Body of pancreas (tissue), 4 donors: ENCODE results near the gene CHMP1B. TPM values are rescaled to one million over a fixed set of nuclear protein-coding genes. Genes with fewer than 3 reads are reported as not detected.

ENCODE experiments used
- ATAC-seq: fragments of 150-250 bp; one replicate; pipeline ENCODE4 v1.9.1; 2016
- DNase-seq, 4 donors: peaks; one replicate each; pipeline ENCODE4 v3.0.0-alpha.2; 2019
- H3K27ac ChIP-seq, 4 donors: fragments of 200-600 bp; sonication (generic); 1 replicate in 3 of 4; 2 replicates in 1 of 4; pipeline versions ENCODE4 v1.5.1 to v1.6.1; 2016 to 2019; ENCODE audit warnings: mild to moderate bottlenecking in 1 of 4, mixed read lengths in 1 of 4, moderate library complexity in 1 of 4
- H3K27me3 ChIP-seq, 2 donors: fragments of 200-600 bp; sonication (generic); one replicate each; pipeline ENCODE4 v1.6.0; 2016; ENCODE audit warnings: mild to moderate bottlenecking in 1 of 2
- H3K36me3 ChIP-seq, 2 donors: fragments of 200-600 bp; sonication (generic); replicated peaks in 1 of 2; 2 replicates each; pipeline ENCODE4 v1.5.1; 2016; ENCODE audit warnings: low read depth in 2 of 2; ENCODE audit not compliant: insufficient read depth in 1 of 2
- H3K4me1 ChIP-seq: fragments of 200-600 bp; sonication (generic); one replicate; pipeline ENCODE4 v1.6.0; 2016
- H3K4me3 ChIP-seq, 2 donors: fragments of 200-600 bp; sonication (generic); 1 replicate in 1 of 2; 2 replicates in 1 of 2; pipeline ENCODE4 v1.5.1; 2016 to 2019
- H3K9me3 ChIP-seq, 3 donors: fragments of 200-600 bp; sonication (generic); 1 replicate in 2 of 3; 2 replicates in 1 of 3; pipeline ENCODE4 v1.5.1; 2016
- POLR2A ChIP-seq, 3 donors: fragments of 450-650 bp; IDR thresholded peaks; one replicate each; pipeline ENCODE4 v1.6.1; 2016; ENCODE audit warnings: antibody characterized with exemption in 3 of 3, mild to moderate bottlenecking in 2 of 3
- WGBS, 2 donors: methylation state at CpG; one replicate each; pipeline ENCODE4 v1.1.5; 2017; 5-methylcytosine and 5-hydroxymethylcytosine counted together
- intact Hi-C: fragments of 100-400 bp; cut with DNase I; formaldehyde crosslinking; loops from one replicate; pipeline ENCODE4 v1.15.1; 2023
- total RNA-seq, 2 donors: library from RNA; depleted of rRNA; stranded (reverse); fragments of >200 nt; gene quantifications; one replicate each; pipeline ENCODE4 v1.1.0, GENCODE V29; 2016
- TF ChIP-seq, protein P1 (sequence below), 7 experiments: fragments of 450-650 bp in 4 of 7; fragments of 200-600 bp in 3 of 7; sonication (generic) in 3 of 7; IDR thresholded peaks; one replicate each; pipeline ENCODE4 v1.5.1; 2016 to 2019; ENCODE audit warnings: antibody characterized with exemption in 7 of 7

CHMP1B gene
- total RNA-seq, 2 donors from 2014 or later, result 23.1 to 27.4 TPM

- TF ChIP-seq POLR2A (IDR thresholded peaks at IDR 0.05), result no peak
- TF ChIP-seq, protein P1, sequence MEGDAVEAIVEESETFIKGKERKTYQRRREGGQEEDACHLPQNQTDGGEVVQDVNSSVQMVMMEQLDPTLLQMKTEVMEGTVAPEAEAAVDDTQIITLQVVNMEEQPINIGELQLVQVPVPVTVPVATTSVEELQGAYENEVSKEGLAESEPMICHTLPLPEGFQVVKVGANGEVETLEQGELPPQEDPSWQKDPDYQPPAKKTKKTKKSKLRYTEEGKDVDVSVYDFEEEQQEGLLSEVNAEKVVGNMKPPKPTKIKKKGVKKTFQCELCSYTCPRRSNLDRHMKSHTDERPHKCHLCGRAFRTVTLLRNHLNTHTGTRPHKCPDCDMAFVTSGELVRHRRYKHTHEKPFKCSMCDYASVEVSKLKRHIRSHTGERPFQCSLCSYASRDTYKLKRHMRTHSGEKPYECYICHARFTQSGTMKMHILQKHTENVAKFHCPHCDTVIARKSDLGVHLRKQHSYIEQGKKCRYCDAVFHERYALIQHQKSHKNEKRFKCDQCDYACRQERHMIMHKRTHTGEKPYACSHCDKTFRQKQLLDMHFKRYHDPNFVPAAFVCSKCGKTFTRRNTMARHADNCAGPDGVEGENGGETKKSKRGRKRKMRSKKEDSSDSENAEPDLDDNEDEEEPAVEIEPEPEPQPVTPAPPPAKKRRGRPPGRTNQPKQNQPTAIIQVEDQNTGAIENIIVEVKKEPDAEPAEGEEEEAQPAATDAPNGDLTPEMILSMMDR (IDR thresholded peaks at IDR 0.05), result no peak
- WGBS, 2 donors, result 64 to 65% methylated on average over 3 of the region's 3 CpGs
- no peak for ATAC-seq
- Histone ChIP-seq H3K36me3 (no peaks in the 10 kb centered on the region), H3K27ac (no peak overlapping the region), H3K9me3 (no peaks in the 10 kb centered on the region), H3K4me1 (no peaks in the 10 kb centered on the region), H3K27me3 (no peaks in the 10 kb centered on the region), H3K4me3 (no peak overlapping the region)
- intact Hi-C loops, result no loop called here
- no peak for DNase-seq
Measured at GRCh38 chr18:11831921-11832320, 19.3 kb upstream of the CHMP1B start.

DNA sequence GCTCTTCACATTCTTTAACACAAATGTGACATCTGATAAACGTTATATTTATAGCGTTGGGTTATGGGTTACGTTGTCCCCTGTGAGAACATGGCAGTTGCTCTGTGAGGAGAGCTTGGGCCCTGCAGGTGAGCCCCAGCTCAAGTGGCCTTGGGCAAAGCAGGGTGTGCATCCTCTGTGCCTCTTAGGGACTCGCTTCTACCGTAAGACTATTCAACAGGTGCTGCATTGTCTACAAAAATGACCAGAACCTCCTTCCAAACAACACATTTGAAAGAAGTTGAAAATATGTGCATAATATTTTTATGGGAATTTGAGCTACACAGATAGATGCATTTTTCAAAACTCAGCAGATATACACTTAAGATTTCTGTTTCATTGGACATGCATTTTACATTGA is 16.4 kb upstream of the CHMP1B start:
- Histone ChIP-seq H3K27me3 (no peaks in the 10 kb centered on the region), H3K9me3 (no peaks in the 10 kb centered on the region), H3K4me3 (no peak overlapping the region), H3K27ac (no peak overlapping the region), H3K4me1 (no peaks in the 10 kb centered on the region), H3K36me3 (no peaks in the 10 kb centered on the region)
- 66 to 68% methylated on average over 5 of the region's 5 CpGs for WGBS, 2 donors
- no peak for ATAC-seq
- no peak for DNase-seq
- intact Hi-C loops, result no loop called here
- TF ChIP-seq POLR2A (IDR thresholded peaks at IDR 0.05), result no peak
- TF ChIP-seq, protein P1 (IDR thresholded peaks at IDR 0.05), result no peak

GRCh38 chr18:11839556-11839955 is 11.7 kb upstream of the CHMP1B start:
- ATAC-seq (no peak), DNase-seq (no peak)
- Histone ChIP-seq H3K27ac (no peak overlapping the region), H3K27me3 (no peaks in the 10 kb centered on the region), H3K9me3 (no peaks in the 10 kb centered on the region), H3K4me3 (no peak overlapping the region), H3K36me3 (no peaks in the 10 kb centered on the region), H3K4me1 (no peaks in the 10 kb centered on the region)
- no peak for TF ChIP-seq POLR2A (IDR thresholded peaks at IDR 0.05)
- TF ChIP-seq, protein P1 (IDR thresholded peaks at IDR 0.05), result no peak
- intact Hi-C loops, result no loop called here
- WGBS, 2 donors, result 83% methylated on average over 6 of the region's 6 CpGs

DNA sequence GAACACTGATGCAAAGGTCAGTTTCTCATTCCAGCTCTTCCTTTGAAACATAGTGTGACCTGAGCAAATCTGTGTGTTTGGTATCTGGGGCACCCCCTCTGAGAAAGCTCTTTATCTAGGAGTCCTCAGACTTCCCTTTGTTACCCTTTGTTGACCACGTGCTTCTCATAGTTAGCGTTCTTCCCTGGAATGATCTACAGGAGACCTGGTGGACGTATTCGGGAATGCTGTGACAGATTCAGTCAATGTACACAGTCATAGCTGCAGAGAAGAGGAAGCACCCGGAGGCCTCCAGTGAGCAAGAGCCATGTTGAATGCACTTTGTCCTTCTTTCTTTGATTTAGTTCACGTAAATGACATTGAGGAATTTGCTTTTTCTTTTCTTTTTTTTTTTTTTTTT is 10.7 kb upstream of the CHMP1B start:
- intact Hi-C loops, result no loop called here
- no peaks in the 10 kb centered on the region for H3K36me3 ChIP-seq
- no peak overlapping the region for H3K4me3 ChIP-seq
- DNase-seq, result no peak
- H3K9me3 ChIP-seq, result no peaks in the 10 kb centered on the region
- TF ChIP-seq, protein P1 (IDR thresholded peaks at IDR 0.05), result no peak
- TF ChIP-seq POLR2A (IDR thresholded peaks at IDR 0.05), result no peak
- no peaks in the 10 kb centered on the region for H3K4me1 ChIP-seq
- H3K27me3 ChIP-seq, result no peaks in the 10 kb centered on the region
- 38 to 39% methylated on average over 6 of the region's 6 CpGs for WGBS, 2 donors
- H3K27ac ChIP-seq, result no peak overlapping the region
- ATAC-seq, result no peak

- no peaks in the 10 kb centered on the region for H3K27me3 ChIP-seq
- no peaks in the 10 kb centered on the region for H3K4me1 ChIP-seq
- no peak for TF ChIP-seq POLR2A (IDR thresholded peaks at IDR 0.05)
- TF ChIP-seq, protein P1 (IDR thresholded peaks at IDR 0.05), result no peak
- WGBS, 2 donors, result 61 to 77% methylated on average over 5 of the region's 5 CpGs
- H3K36me3 ChIP-seq, result no peaks in the 10 kb centered on the region
- H3K9me3 ChIP-seq, result no peaks in the 10 kb centered on the region
- intact Hi-C loops, result no loop called here
- no peak overlapping the region for H3K27ac ChIP-seq
- ATAC-seq (no peak), DNase-seq (no peak)
- H3K4me3 ChIP-seq, result no peak overlapping the region
Measured at GRCh38 chr18:11842562-11842961, 8.7 kb upstream of the CHMP1B start.
